ENCODE results near the gene CHRNB1.

The CHRNB1 gene

DNA sequence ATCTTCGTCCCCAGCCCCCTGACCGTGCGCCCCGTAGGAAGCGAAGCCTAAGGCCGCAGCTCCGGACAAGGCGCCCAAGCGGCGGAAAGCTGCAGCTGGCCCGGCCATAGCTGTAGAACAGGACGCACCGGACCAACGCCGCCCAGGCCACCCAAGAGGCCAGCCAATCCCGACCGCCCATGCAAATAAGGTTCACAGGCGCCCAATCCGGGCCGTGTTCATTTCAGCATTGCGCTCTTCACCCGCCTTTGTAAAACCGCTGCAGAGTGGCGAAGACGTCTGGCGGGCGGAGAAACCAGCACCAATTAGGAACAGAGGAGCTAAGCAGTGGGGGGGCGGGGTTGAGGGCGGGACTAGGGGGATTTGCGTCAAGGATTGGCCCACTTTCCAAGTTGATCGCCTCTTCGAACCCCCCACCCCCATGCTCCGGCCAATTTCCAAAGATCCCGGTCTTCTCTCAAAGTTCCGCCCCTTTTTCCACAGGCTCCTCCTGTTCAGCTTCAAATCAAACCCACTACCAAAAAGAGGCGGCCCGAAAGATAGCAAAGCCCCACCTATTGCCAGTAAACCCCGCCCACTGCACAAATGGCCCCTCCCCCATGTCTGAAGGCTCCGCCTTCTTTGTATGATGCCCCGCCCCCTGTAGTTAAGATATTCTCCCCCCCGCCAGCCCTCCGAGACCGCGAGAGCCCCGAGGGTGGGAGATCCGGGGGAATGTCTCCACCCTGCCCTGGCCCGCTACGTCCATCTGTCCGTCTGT, 40.7 kb upstream of the CHRNB1 start, which contains the start of gene TMEM256:
TMEM256 (minus strand) TSS at position 121 of the 760 bp plus-strand sequence; CDS start at position 108, 13 bp downstream.
- no peaks in the 10 kb centered on the region for H3K9me3 ChIP-seq (ENCODE audit: control insufficient read depth, insufficient read depth, low read depth, low read length)
- peak within 1 kb of the TSS; percentile 81 for H3K27ac ChIP-seq (ENCODE audit: extremely low read depth, low read depth, low read length)
- peaks cover 8% of the 10 kb centered on the region for H3K4me1 ChIP-seq (ENCODE audit: control insufficient read depth, insufficient read depth, low read length)
- H3K4me3 ChIP-seq (ENCODE audit: low read depth, low read length): peak within 1 kb of the TSS; percentile 83
- ChIA-PET CTCF (interaction anchor here (0.6 to 2.7 kb wide), 9 partner anchors 10 to 318 kb away, joined by 3 to 21 read pairs (median 3); partner anchors contain the start of gene PLSCR3), POLR2A (interaction anchor here (0.5 to 3.2 kb wide), 62 partner anchors 9 to 1922 kb away, joined by 3 to 67 read pairs (median 5); partner anchors contain the start of genes ACADVL, ATP1B2, CD68 and CHRNB1)
- H3K36me3 ChIP-seq (ENCODE audit: control insufficient read depth in 2 of 2, insufficient read depth in 1 of 2, low read length in 2 of 2): peaks cover 6 to 14% of the 10 kb centered on the region in 2 experiments; a peak in 2 of 3 replicates
- TF ChIP-seq REST (tag by site-specific recombination; IDR thresholded peaks at IDR 0.05) (no peak), ZNF112 (tag by site-specific recombination; IDR thresholded peaks at IDR 0.05) (no peak), ZNF157 (tag by site-specific recombination; IDR thresholded peaks at IDR 0.05) (no peak), WT1 (tag by site-specific recombination; IDR thresholded peaks at IDR 0.05) (no peak), ZBTB48 (tag by site-specific recombination; IDR thresholded peaks at IDR 0.05) (no peak), ZNF449 (tag by site-specific recombination; IDR thresholded peaks at IDR 0.05) (peak; percentile 78), KLF16 (tag by site-specific recombination; IDR thresholded peaks at IDR 0.05) (0 out of 2 replicates have a peak, but pooled peaks have one; percentile 56), ZBTB8A (tag by site-specific recombination; IDR thresholded peaks at IDR 0.05) (peak; percentile 61), ZNF626 (tag by site-specific recombination; IDR thresholded peaks at IDR 0.05) (no peak), ZFP3 (tag by site-specific recombination; IDR thresholded peaks at IDR 0.05; ENCODE audit: low read depth) (no peak), ZNF121 (tag by site-specific recombination; IDR thresholded peaks at IDR 0.05) (no peak), OVOL3 (tag by site-specific recombination; IDR thresholded peaks at IDR 0.05) (no peak), ZSCAN16 (tag by site-specific recombination; IDR thresholded peaks at IDR 0.05) (no peak), MYNN (tag by site-specific recombination; IDR thresholded peaks at IDR 0.05; ENCODE audit: borderline replicate concordance) (no peak), ZSCAN5A (tag by site-specific recombination; IDR thresholded peaks at IDR 0.05) (no peak), ZNF548 (tag by site-specific recombination; IDR thresholded peaks at IDR 0.05) (no peak), ZNF555 (tag by site-specific recombination; conservative IDR thresholded peaks at IDR 0.05) (no peak), KLF7 (tag by site-specific recombination; IDR thresholded peaks at IDR 0.05; ENCODE audit: borderline replicate concordance) (no peak), ZNF48 (tag by site-specific recombination; IDR thresholded peaks at IDR 0.05) (no peak), ZNF518A (tag by site-specific recombination; conservative IDR thresholded peaks at IDR 0.05; ENCODE audit: low read depth) (no peak), ZNF175 (tag by site-specific recombination; IDR thresholded peaks at IDR 0.05) (no peak)
- TF ChIP-seq, protein P1, sequence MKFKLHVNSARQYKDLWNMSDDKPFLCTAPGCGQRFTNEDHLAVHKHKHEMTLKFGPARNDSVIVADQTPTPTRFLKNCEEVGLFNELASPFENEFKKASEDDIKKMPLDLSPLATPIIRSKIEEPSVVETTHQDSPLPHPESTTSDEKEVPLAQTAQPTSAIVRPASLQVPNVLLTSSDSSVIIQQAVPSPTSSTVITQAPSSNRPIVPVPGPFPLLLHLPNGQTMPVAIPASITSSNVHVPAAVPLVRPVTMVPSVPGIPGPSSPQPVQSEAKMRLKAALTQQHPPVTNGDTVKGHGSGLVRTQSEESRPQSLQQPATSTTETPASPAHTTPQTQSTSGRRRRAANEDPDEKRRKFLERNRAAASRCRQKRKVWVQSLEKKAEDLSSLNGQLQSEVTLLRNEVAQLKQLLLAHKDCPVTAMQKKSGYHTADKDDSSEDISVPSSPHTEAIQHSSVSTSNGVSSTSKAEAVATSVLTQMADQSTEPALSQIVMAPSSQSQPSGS (tag by site-specific recombination; IDR thresholded peaks at IDR 0.05; ENCODE audit: low read depth): no peak
